ENCODE measurements around the gene HSD17B2.
"Not testable (repeated sequence)": the region's sequence is repeated elsewhere in the genome, so short reads cannot be mapped to it uniquely, and the experiment has no call there.

Gene HSD17B2

DNA sequence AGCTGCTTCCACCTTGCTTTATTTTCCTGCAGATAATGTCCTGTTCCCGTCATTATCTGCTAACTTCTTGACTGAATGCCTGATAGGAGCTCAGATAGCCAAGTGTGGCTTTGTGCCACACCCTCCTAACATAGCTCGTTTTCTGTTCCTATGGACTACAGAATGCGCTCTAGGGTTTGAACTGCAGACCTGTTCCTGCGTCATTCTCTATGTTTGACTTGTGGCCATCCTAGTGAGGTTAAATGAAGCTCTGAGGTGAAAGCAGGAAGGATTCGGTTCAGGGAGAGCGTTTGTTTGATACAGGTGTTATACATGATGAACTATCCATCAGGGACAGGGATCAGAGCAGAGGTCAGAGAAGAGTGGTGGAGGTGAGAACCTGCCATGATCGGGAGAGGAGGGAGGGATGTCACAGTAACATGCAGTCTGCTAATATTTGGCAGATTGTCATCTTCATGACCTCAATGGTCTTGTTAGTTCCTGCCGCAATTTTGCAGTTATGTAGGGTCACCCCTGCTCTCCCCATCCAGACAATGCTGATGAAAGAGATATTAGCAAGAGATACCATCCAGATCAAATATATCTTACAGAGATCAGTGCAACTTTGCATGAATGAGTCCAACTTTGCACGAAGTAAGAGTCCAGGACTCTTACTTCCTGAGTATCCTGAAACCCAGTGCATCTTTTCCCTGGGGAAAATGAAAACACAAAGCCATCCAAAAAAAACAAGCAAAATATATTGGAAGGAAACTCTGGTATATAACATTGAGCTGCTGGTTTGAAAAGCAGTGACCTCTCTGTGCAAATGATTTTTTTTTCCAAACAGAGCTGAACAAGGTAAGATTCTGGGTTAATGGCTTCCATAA is 102.1 kb downstream of the HSD17B2 start:
- peak; percentile 36 for DNase-seq (ENCODE audit: low read depth, low spot score)
- in situ Hi-C loops (cut with HindIII; ENCODE audit: low sequenced_read_pairs): no loop called here
- H3K4me3 ChIP-seq (ENCODE audit: low read depth, low read length): no peak overlapping the region
- TF ChIP-seq, protein P1, sequence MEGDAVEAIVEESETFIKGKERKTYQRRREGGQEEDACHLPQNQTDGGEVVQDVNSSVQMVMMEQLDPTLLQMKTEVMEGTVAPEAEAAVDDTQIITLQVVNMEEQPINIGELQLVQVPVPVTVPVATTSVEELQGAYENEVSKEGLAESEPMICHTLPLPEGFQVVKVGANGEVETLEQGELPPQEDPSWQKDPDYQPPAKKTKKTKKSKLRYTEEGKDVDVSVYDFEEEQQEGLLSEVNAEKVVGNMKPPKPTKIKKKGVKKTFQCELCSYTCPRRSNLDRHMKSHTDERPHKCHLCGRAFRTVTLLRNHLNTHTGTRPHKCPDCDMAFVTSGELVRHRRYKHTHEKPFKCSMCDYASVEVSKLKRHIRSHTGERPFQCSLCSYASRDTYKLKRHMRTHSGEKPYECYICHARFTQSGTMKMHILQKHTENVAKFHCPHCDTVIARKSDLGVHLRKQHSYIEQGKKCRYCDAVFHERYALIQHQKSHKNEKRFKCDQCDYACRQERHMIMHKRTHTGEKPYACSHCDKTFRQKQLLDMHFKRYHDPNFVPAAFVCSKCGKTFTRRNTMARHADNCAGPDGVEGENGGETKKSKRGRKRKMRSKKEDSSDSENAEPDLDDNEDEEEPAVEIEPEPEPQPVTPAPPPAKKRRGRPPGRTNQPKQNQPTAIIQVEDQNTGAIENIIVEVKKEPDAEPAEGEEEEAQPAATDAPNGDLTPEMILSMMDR (IDR thresholded peaks at IDR 0.05; ENCODE audit: low read depth, low read length): no peak

DNA sequence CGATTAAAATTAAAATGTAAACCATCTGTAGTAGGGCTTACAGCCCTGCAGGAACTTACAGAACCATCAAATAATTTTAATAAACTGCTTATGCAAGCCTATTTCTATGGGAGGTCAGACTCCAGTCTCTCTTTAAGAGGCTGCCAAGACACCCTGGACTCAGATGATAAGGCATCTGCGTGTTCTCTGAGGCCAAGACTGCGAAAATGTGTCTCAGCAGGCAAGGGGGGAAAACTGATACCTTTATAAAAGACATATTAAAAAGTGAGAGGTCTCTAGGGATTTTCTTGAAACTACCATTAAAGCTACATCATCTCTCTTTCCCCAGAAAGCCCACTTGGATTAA is 102.7 kb downstream of the HSD17B2 start:
- in situ Hi-C loops (cut with HindIII; ENCODE audit: low sequenced_read_pairs): no loop called here
- TF ChIP-seq, protein P1 (IDR thresholded peaks at IDR 0.05; ENCODE audit: low read depth, low read length): no peak
- no peak overlapping the region for H3K4me3 ChIP-seq (ENCODE audit: low read depth, low read length)
- DNase-seq (ENCODE audit: low read depth, low spot score): no peak

DNA sequence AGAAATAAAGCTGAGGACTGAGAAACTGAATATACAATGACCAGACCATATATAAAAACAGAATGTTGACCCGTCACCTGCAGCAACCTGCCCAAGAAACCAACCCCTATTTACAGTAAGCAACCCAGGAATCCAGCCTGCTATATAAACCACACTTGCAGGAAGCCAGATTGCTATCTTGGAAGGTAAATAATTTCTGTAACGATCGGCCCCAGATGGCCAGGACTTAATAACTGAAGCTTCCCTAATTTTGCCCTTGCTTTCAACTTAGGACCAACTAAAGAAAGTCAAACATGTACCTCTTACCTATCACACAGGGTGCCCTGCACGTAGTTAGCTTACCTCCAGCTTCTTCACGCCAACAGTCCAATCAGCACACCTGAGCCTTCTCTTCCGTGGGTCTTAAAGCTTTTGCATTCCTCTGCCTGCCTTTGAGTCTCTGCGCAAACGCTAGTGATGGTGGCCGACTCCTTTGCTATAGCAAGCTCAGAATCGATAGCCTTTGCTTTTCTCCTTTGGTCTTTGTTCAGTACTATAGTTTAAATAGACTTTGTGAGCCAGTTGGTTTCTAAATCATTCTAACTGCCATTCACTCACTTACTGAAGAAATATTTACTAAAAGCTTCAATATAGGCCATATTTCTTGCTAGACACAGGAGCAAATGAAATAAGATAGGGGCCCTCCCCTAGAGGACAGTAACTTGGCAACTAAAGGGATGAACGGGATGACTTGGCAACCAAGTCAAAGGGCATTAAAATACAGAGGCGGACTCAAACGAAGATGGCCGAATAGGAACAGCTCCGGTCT is 103.6 kb downstream of the HSD17B2 start:
- TF ChIP-seq, protein P1 (IDR thresholded peaks at IDR 0.05; ENCODE audit: low read depth, low read length): no peak
- in situ Hi-C loops (cut with HindIII; ENCODE audit: low sequenced_read_pairs): no loop called here
- no peak overlapping the region for H3K4me3 ChIP-seq (ENCODE audit: low read depth, low read length)
- DNase-seq (ENCODE audit: low read depth, low spot score): no peak

DNA sequence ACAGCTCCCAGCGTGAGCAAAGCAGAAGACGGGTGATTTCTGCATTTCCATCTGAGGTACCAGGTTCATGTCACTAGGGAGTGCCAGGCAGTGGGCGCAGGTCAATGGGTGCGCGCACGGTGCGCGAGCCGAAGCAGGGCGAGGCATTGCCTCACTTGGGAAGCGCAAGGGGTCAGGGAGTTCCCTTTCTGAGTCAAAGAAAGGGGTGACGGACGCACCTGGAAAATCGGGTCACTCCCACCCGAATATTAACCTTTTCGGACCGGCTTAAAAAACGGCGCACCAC is 104.2 kb downstream of the HSD17B2 start:
- H3K4me3 ChIP-seq (ENCODE audit: low read depth, low read length); DNase-seq (ENCODE audit: low read depth, low spot score); in situ Hi-C loops (cut with HindIII; ENCODE audit: low sequenced_read_pairs): not testable (repeated sequence)

DNA sequence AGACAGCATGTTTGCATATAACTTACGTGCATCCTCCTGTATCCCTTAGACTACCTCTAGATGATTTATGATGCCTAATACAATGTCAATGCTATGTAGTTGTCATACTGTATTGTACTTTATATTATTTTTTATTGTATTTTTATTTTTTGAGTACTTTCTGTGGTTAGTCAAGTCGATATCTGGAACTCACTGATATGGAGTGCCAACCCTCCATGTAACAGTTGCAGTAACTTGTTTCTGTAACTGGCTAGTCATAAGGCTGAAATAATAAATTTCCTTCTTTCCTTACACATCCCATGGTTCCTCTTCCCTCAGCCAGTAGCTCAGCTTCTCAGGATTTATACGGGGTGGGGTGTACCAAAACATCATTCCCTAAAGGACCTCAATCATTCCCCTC is 111.5 kb downstream of the HSD17B2 start:
- TF ChIP-seq, protein P1 (IDR thresholded peaks at IDR 0.05; ENCODE audit: low read depth, low read length): no peak
- in situ Hi-C loops (cut with HindIII; ENCODE audit: low sequenced_read_pairs): no loop called here

DNA sequence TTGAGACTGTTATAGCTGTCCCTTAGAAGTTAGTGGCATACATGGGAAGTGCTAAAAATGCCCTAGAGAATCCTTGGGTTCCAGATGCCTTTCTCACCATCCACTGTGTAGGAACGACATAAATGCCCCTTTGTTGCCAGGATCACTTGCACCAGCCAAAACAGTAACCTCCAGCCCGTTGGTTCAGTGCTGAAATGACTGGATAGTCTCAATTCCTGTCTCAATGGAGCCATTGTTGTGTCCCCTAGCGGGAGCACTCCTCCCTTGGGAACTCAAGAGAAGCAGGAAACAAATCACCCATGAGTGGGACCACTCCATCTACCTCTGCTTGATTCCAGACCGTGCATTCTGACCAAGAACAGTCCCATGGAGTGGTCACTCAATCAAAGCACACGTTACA is 111.9 kb downstream of the HSD17B2 start:
- TF ChIP-seq, protein P1 (IDR thresholded peaks at IDR 0.05; ENCODE audit: low read depth, low read length): no peak
- in situ Hi-C loops (cut with HindIII; ENCODE audit: low sequenced_read_pairs): no loop called here
- no peak overlapping the region for H3K4me3 ChIP-seq (ENCODE audit: low read depth, low read length)
- DNase-seq (ENCODE audit: low read depth, low spot score): no peak

More for the DNA sequence above, 111.5 kb downstream of the HSD17B2 start:
- no peak overlapping the region for H3K4me3 ChIP-seq (ENCODE audit: low read depth, low read length)
- DNase-seq (ENCODE audit: low read depth, low spot score): no peak

DNA sequence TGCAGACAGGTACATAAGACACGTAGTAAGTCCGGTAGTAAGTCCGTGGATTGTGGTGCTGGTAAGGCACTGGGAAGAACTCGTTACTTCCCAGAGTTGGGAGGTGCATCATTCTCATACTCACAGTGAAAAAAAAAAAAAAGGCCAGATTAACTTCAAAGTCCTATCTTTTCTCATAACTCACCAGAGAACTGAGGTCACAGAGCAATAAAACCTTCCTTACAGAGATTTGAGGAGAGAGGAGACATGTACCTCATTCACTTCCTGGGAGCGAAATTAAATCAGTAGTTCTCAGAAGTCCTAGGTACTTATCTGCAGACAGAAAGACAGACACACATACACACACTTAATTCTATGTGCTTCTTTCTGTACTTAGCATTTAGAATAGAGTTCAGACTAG is 112.5 kb downstream of the HSD17B2 start:
- in situ Hi-C loops (cut with HindIII; ENCODE audit: low sequenced_read_pairs): no loop called here
- TF ChIP-seq, protein P1 (IDR thresholded peaks at IDR 0.05; ENCODE audit: low read depth, low read length): no peak
- no peak overlapping the region for H3K4me3 ChIP-seq (ENCODE audit: low read depth, low read length)
- no peak for DNase-seq (ENCODE audit: low read depth, low spot score)
